ENCODE measurements around the gene DPP4.
"Not testable (repeated sequence)": the region's sequence is repeated elsewhere in the genome, so short reads cannot be mapped to it uniquely, and the experiment has no call there.

The DPP4 gene

DNA sequence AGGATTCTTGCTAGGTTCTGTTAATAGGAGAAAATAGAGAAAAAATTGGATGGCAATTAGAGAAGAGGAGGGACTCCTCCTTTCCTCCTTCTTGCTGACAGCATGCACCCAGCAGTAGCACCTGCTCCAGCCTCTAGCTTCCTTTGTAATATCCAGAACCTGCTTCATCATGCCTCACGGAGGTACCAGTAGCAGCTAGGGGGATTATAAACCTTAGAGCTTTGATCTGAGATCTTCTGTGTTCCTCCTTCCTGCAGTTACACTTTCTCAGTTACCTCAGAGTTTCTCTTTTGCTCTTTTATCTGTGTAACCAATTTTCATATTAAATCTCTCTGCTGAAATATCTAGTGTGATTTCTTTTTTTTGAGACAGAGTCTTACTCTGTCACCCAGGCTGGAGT, 16.6 kb downstream of the DPP4 start:
- DNase-seq (ENCODE audit: low read depth, low spot score) = no peak

DNA sequence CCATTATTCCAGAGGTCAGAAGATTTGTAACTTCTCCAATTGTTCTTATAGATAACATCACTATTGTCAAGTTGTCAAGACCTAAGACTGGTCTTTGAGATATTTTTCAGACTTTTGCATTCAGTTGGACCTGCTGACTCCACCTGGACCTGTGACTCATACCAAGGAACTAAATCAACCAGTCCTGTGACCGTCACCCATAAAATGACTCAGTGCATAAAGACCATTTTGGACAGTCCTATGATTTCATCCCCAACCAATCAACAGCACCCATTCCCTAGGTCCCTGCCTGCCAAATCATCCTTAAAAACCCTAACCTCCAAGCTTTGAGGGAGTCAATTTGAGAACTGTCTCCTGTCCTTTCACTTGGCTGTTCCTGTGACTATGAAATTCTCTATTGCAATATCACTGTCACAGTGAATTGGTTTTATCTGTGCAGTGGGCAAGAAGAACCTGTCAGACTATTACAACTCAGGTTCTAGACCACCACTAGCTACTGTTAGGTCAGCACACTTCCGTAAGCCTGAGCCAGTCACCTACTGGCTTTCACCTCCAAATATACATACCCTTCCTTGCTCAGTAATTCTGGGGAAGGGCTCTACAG, 17.1 kb downstream of the DPP4 start:
- no peak for DNase-seq (ENCODE audit: low read depth, low spot score)

DNA sequence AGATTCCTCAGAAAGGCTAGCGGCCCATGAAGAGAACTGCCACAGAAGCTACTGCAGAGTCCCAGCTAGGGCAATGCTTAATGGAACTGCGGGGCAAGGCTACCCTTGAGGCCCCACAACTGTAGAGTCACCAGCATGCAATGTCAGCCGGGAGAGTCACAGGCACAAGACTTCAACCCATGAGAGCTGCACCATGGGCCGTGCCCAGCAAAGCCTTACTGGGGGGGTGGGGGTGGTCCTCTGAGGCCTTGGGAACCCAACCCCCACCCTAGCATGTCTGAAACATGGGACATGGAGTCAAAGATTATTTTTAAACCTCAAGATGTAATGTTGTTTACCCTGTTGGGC, 20.2 kb downstream of the DPP4 start:
- DNase-seq (ENCODE audit: low read depth, low spot score) = no peak

DNA sequence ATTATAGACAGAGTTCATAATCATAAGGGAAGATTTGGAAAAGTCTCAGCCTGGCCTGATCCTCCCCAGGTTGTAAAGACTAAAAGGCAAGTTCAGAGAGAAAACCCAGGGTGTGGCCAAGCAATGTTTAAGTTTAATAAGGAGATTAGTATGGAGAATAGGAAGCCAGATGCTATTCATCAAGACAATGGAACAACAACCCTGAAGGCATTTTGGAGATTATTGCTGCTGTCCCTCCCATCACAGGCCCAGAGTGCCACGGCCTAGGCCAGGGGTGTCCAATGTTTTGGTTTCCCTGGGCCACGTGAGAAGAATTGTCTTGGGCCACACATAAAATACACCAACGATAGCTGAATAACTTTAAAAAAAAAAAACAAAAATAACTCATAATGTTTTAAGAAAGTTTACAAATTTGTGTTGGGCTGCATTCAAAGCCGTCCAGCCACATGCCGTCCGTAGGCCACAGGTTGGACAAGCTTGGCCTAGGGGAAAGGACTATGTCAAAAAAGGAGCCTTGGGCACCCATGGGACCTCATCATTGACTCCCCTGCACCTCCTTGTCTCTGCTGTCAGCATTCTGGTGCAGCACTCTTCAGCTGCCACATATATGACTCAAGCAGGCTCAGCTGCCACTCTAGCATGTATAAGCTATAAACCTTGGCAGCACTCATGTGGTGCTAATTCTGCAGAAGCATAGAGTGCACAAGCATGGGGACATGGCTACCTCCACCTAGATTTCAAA, 20.8 kb downstream of the DPP4 start:
- no peak for DNase-seq (ENCODE audit: low read depth, low spot score)

DNA sequence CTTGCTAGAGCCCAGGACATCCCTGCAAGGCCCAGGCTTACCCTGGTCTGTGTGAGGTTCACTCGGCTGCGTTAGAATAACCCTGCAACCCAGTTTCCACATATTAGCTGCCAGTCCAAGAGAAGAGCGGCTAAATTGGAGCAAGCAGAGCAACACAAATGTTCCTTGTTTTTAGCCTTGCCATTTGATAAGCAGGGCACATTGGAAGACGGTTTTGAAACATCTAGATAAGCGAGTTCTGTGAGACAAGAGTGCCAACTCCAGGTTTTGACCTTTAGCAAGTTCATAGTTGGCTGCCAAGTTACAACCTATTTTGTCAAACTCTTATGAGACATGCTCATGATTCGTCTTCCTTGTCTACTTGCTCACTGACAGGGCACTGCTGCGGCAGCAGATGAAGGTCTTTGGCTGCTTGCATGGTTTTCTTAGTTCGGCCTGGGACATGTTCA, 23.5 kb downstream of the DPP4 start:
- DNase-seq (ENCODE audit: low read depth, low spot score) = no peak

DNA sequence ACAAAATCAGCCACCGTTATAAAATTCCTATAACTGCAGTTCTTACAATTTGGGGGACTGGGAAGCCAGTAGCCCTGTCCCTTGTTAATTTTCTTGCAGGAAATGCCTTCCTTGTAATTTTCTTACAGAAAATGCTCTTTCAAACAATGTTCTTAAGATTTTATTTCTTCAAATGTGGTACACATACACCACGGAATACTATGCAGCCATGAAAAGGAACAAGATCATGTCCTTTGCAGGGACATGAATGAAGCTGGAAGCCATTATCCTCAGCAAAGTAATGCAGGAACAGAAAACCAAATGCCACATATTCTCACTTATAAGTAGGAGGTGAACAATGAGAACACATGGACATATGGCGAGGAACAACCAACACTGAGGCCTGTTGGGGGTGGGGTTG, 24.9 kb downstream of the DPP4 start:
- DNase-seq (ENCODE audit: low read depth, low spot score) = not testable (repeated sequence)

DNA sequence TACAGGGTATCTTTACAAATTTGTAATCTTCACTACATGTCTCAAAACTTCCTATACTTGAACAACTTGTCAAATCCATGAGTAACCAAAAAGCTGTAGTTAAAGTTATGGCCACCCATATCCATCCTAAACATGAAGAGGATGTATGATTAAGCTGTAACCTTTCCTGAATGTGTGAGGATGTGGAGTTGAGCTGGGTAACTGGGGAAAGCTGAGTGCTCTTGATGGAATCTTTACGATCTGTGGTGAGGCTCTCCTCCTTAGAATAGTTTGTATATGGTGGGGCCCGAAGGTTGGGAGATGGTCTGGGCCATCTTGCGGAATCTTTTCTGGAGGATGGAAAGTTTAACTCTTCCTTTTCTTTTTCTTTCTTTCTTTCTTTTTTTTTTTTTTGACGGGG, 29.4 kb downstream of the DPP4 start:
- no peak for DNase-seq (ENCODE audit: low read depth, low spot score)

DNA sequence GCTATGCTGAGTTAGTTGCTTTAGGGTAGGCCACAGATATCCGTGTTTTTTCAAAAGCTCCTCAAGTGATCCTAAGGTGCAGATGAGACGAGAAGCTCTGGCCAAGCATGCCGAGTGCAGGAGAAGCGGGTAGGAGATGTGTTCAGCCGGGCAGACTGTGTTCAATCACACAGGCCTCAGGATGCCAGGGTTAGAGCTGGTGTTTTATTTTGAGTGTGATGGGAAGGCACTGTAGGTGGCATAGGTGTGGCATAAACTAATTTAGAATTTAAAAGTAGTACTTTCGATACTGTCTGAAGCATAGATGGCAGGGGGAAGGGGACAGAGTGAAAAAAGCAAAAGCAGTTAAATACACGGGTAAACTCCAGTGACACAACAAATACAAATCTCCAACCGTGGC, 30.9 kb downstream of the DPP4 start:
- DNase-seq (ENCODE audit: low read depth, low spot score) = no peak

DNA sequence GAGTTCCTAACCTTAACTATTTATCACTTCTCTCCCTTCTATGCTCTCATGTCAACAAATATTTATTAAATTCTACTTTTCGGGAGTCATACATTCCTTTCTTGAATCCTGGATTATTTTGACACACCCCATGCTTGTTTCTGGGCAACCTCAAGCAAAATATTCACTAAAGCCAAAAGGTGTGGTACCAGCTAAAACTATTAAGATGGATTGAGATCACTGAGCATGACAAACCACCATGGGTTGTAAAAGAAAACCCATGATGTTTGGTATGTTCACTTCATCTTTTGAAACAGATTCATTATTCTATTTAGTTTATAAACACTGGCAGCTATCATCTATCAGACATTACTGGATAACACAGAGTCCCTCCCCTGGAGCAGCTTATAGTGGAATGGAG, 32.5 kb downstream of the DPP4 start:
- DNase-seq (ENCODE audit: low read depth, low spot score) = no peak

DNA sequence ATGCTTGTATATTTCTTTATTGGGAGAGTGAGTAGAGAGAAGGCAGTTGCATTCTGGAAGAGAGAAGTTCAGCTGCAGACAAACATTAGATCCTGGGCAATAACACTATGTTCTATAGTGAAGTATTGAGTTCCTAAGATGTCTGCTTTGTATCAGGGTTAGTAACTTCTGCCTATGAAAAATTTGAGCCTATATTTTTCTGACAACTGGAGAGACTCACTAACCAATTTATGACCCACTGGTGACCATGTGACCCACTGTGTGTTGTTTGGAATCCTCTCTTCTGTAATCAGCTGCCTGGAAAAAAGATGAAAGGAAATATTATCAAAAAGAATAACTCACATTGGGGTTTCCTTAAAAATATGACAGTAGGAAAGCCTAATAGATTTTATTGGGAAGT, 35.3 kb downstream of the DPP4 start:
- DNase-seq (ENCODE audit: low read depth, low spot score) = no peak

DNA sequence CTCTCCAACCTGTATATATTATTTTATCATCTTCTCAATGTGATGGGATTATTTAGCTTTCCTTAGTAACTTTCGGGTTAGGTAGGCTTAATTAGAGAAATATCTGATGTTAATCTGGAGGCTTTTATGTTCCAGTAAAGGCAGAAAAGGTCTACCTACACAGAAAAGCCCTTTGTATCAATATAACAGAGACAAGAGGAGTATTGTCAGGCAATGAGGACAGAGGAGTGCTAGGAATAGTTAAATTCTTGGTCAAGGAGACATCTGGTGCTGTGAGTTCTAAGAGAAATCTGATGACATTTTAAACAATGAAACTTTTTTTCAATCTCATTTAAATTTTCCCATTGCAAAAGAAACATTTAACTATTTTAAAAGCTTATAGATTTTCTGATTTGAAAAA, 36.1 kb downstream of the DPP4 start:
- no peak for DNase-seq (ENCODE audit: low read depth, low spot score)

DNA sequence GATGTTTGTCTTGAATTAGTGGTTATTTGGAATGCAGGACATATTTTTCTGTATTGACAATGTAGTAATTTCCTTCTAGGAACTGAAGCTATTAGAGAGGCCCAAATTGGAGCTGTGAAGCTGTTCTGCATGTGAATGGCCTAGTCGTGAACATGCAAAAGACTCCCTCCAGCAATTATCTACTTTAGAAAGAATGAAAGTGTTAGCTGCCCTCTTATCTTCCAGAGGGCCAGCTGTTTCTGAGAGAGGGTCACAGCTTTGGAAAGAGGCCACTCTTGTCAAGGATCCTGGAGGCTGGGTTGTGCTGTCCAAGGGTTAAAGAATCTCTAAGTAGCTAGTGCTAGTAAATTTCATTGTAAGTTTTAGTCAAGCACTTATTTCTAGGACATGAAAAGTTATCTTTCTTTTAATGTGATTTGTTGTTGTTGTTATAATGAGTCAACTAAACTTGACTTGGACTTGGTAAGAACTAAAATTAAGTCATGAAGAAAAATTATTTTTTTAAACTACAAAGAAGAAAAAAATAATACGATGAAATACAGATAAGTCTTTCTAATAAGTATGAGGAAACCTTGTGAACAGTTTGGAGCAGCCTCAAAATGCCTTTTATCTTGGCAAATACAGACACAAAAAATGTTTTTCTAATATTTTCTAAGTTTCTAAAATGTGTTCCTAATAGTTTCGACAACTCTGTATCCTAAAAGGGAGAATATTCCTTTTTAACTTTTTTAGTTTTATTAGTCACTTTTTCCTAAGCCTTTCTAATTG, 36.8 kb downstream of the DPP4 start:
- DNase-seq (ENCODE audit: low read depth, low spot score) = no peak

DNA sequence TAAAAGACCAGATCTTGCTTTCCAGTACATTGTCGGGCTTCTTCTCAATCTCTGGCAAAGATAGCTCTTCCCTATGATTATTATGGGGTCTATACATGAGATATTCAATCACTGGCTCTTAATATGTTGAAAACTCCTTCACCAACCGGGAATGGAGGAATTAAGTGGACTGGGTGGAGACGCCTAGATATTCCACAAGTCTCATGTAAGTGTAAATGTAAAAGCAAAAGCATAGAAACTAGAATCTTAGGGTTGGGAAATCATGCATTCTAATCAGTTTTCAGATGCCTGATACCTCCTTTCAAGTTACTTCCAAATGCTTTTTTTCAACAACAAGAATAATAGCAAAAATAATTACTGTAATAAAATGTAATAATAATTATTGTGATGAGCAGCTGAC, 38.0 kb downstream of the DPP4 start:
- no peak for DNase-seq (ENCODE audit: low read depth, low spot score)

DNA sequence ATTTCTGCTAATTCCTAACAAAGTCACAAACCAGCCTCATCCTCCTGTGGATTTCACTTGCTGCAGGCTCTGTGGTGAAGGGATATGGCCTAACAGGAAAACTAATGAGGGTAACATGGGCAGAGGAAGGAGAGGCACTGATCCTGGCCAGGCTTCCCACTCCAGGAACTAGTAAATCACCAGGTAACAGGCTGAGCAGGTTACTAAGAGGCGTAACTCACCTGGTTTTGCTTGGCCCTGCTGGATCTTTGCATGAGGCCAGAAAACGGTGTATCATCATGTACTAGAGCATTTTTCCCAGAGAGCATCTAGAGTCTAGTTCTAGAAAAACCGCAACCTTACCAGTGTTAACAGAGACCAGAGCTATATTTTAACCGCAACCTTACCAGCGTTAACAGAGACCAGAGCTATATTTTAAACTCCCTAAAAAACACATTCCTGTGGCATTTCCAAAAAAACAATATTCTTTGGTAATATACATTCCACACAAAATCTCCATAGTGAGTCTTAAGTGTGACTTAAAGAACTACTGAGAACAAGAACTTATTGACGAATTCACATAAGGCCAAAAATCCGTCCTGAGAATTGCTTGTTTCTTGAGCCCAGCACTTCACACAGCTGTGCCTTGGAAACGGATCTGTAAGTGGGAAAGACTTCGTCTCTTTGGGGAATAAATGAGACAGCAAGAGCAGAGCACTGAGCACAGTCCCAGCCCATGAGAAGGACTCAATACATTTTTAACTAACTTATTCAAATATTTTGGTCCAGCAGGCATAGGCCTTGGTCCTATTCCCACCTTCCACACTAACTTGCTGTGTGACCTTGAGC, 43.4 kb downstream of the DPP4 start:
- no peak for DNase-seq (ENCODE audit: low read depth, low spot score)

DNA sequence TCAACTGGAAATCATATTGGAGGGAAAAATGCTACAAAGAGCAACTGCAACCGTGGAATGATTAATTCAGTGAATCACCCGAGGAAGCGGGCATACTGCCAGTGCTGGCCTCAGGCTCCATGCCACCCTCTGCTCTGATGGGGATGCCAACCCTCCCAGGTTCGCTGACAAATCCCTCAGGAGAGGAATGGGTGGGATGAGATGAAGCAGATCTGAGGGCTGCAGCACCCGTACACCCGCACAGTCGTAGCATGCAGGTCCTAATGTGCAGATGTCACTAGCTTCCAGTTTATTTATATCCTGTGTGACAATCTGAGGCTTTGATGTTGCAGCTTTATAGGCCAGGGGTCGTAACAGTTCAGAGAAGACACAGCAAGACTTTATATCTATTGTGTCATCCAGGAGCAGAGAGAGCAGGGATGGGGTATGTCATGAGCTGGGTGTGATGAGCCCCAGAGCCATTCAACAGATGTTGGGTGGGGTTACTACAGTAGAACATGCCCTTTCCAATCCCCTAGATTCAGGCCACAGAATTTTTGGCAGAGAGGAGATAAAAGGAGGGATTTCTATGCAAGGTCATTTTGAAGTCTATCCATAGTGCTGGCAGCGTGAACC, 44.6 kb downstream of the DPP4 start:
- peak; percentile 12 for DNase-seq (ENCODE audit: low read depth, low spot score)

DNA sequence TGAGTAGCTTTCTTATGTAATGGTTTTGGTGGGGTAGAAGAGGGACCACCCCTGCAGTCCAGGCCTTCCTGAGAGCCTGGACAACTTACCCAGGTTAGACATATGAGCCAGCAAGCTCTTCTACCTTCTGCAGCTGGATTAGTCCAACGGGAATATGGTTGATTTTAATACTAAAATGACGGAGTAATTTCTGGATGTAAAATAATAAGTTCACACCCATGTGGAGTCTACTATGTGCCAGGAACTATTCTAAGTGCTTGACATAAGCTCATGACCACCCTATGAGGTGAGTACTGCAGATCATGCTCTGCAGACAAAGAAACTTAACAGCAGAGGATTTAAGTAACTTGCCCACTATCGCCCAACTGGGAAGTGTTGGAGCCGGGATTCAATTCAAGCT, 45.5 kb downstream of the DPP4 start:
- no peak for DNase-seq (ENCODE audit: low read depth, low spot score)

DNA sequence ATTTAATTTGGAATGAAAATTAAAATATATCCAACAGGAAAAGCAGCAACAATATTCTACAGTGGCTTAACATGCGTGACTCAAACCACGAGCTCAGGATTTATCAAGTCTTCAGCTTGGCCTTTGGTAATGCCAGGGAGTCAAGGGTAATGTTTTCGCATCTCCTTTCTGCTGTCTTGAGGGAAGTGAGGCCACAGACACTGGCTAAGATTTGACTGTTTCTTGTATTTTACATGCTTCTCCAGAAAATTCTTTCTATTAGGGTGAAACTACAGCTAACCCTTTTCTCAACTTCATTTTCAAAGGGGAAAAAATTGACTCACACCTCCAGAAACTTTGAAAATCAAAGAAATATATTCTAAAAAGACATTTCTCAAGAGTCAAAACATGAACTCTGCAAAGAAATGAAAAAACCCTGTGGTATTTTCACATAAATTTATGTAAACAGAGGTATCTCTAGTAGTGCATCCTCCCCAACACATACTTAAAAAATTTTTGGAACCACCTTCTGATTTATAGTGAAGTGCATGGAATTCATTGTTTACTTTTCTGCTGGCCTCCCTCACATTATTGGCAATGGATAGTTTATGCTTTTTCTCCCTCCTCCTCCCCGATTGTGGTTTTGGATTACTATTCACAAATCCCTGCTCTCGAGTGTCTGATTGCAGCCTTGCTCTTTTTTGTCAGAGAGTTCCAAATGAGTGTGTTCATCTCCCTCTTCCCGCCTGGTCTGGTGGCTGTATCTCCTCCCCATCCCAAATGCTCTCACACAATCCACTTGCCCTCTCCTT, 48.7 kb downstream of the DPP4 start:
- DNase-seq (ENCODE audit: low read depth, low spot score) = no peak

DNA sequence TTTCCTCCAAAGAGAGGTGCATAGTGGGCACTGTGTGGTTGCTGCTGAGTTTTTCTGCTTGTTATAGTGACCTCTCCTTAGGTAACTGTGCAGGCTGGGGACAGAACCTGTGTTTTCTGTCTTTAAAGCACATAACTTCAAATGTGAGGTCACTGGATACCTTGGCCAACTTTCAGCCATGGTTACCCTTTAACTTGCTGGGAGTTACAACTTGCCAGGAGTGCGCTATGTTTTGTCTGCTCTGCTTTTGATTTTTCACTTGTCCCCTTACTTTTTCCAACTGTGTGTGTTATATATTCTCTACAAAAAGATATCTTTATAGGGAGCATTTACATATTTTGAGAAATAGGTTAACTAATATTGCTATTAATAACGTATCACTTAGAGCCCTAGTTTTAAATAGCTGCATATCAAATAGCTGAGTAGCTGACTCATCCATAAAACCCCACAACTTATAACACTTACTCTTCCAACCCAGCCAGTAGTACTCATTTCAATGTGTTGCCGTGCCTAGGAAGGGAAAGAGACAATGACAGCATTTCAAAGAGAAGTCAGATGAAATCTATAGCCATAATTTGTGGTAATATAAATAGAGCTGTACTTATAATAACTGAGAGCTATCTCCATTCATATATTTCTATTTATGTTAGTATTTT, 51.6 kb downstream of the DPP4 start:
- DNase-seq (ENCODE audit: low read depth, low spot score) = no peak

DNA sequence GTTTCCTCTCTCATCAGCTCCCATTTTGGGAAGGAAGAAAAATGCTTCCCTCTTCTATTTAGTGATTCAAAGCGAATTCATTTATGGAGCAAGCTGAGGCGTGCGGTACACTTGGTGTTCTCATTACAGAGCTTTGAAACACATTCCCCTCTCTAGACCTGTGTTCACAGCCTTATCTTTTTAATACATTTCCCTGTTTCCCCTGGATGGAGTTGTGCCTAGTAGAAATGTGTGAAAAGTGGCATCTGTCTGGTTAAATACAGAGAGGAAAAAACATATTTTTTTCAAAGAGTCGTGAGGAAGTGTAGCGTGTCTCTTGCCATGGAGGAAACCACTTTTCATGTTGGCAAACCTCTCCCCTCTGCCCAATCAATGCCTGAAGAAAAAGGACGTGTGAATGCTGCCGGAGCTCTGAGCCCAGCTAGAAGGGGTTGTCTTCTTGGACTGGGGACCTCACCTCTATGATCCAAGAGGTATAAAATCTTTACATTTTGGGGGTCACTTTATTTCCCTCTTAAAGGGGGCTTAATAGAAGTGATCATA, 52.4 kb downstream of the DPP4 start:
- DNase-seq (ENCODE audit: low read depth, low spot score) = no peak

DNA sequence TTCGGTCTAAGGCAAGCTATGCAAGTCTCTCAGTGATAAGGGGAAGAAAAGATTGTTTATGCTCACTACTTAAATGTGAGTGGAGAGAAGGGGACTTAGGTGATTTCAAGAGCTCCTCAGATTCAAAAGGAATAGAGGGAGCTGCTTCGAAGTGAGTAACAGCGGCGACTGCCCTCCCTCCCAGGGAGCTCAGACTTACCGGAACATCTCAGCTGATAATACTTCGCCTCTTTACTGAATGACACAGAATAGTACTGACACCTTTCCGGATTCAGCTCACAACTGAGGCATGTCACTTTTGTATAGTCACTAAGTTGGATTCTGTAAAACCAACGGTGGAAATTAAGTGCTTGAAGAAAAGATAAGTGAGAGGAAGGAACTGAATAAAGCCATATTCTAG, 55.5 kb downstream of the DPP4 start:
- DNase-seq (ENCODE audit: low read depth, low spot score) = no peak

Measured in brain pericyte (primary cell).